ENCODE measurements around the gene D2HGDH. TPM values are rescaled to one million over a fixed set of nuclear protein-coding genes. Genes with fewer than 3 reads are reported as not detected.

Gene D2HGDH
- total and polyA plus RNA-seq, 2 of the 13 experiments (the other 11 are each of a cell fraction or from before 2014, with no cell fraction given), result 19.2 to 20.3 TPM

DNA sequence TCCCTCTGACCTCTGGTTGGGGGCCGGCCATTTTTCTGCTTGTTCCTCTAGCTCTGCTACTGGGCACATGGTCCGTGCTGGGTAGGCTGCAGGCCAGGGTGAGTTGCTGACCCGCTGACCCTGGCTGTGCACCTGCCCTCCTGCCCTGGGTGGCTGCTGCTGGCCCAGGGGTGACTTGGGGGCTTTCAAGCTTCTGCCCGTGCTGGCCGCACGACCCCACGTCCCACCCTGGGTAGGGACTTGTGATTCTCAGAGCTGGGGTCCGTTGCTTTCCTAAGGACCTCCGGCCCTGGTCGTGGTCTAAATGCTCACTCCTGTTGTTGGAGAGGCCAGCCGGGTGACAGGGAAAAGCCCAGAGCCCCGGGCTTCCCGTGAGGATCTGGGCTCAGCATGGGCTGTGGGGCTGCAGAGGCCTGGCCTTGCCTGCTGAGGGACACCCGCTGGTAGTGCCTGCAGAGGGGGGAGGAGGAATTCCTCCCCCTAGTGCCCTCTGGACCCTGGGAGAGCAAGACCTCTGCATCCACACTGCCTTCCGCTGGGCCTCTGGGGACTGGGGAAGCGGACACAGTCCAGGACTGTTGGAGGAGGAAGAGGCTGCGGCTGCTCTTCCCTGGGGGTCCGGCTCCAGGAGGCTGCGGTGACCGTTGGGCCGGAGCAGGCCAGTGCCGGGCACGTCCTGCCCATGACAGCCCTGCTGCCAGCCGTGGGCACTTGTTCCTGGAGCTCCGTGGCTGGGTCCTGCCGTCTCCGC is 35.9 kb downstream of the D2HGDH start (continued):
- TF ChIP-seq ZNF639 (CRISPR knock-in tag; conservative IDR thresholded peaks at IDR 0.05), result peak; percentile 48; the same call in 1 of the 2 replicates
- peak; percentile 88 for TF ChIP-seq ZNF333 (CRISPR knock-in tag; IDR thresholded peaks at IDR 0.05; ENCODE audit: borderline replicate concordance)
- TF ChIP-seq SKI (IDR thresholded peaks at IDR 0.05; ENCODE audit: partially characterized antibody), result peak; percentile 80
- TF ChIP-seq, protein P1, sequence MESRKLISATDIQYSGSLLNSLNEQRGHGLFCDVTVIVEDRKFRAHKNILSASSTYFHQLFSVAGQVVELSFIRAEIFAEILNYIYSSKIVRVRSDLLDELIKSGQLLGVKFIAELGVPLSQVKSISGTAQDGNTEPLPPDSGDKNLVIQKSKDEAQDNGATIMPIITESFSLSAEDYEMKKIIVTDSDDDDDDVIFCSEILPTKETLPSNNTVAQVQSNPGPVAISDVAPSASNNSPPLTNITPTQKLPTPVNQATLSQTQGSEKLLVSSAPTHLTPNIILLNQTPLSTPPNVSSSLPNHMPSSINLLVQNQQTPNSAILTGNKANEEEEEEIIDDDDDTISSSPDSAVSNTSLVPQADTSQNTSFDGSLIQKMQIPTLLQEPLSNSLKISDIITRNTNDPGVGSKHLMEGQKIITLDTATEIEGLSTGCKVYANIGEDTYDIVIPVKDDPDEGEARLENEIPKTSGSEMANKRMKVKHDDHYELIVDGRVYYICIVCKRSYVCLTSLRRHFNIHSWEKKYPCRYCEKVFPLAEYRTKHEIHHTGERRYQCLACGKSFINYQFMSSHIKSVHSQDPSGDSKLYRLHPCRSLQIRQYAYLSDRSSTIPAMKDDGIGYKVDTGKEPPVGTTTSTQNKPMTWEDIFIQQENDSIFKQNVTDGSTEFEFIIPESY (CRISPR knock-in tag; IDR thresholded peaks at IDR 0.05), result peak; percentile 64; the same call in 1 of the 2 replicates
- TF ChIP-seq ZNF382 (CRISPR knock-in tag; IDR thresholded peaks at IDR 0.05; ENCODE audit: borderline replicate concordance), result no peak
- TF ChIP-seq, protein P2, sequence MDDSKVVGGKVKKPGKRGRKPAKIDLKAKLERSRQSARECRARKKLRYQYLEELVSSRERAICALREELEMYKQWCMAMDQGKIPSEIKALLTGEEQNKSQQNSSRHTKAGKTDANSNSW (CRISPR knock-in tag; IDR thresholded peaks at IDR 0.05; ENCODE audit: borderline replicate concordance), result peak; percentile 86; the same call in 1 of the 2 replicates
- TF ChIP-seq HDAC6 (IDR thresholded peaks at IDR 0.05; ENCODE audit: low read depth, low read length), result no peak
- TF ChIP-seq PITX1 (CRISPR knock-in tag; IDR thresholded peaks at IDR 0.05), result no peak
- peak; percentile 79 for TF ChIP-seq SMAD9 (CRISPR knock-in tag; IDR thresholded peaks at IDR 0.05)
- no peak; the same call in 1 of the 2 replicates for TF ChIP-seq FOXM1 (CRISPR knock-in tag; IDR thresholded peaks at IDR 0.05)
- no peak; the same call in 1 of the 2 replicates for TF ChIP-seq ZNF564 (CRISPR knock-in tag; IDR thresholded peaks at IDR 0.05)
- peak; percentile 10; the same call in 1 of the 2 replicates for TF ChIP-seq MAFF (IDR thresholded peaks at IDR 0.05; ENCODE audit: low read depth, low read length)
- TF ChIP-seq, protein P3, sequence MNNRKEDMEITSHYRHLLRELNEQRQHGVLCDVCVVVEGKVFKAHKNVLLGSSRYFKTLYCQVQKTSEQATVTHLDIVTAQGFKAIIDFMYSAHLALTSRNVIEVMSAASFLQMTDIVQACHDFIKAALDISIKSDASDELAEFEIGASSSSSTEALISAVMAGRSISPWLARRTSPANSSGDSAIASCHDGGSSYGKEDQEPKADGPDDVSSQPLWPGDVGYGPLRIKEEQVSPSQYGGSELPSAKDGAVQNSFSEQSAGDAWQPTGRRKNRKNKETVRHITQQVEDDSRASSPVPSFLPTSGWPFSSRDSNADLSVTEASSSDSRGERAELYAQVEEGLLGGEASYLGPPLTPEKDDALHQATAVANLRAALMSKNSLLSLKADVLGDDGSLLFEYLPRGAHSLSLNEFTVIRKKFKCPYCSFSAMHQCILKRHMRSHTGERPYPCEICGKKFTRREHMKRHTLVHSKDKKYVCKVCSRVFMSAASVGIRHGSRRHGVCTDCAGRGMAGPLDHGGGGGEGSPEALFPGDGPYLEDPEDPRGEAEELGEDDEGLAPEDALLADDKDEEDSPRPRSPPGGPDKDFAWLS (CRISPR knock-in tag; IDR thresholded peaks at IDR 0.05; ENCODE audit: borderline replicate concordance), result peak; percentile 63; the same call in 1 of the 2 replicates
- TF ChIP-seq ZNF512 (CRISPR knock-in tag; IDR thresholded peaks at IDR 0.05), result no peak; the same call in 1 of the 2 replicates
- TF ChIP-seq HMGA1 (CRISPR knock-in tag; conservative IDR thresholded peaks at IDR 0.05), result no peak
- peak; percentile 82 for TF ChIP-seq GATAD1 (CRISPR knock-in tag; IDR thresholded peaks at IDR 0.05)
- TF ChIP-seq LBX2 (CRISPR knock-in tag; IDR thresholded peaks at IDR 0.05; ENCODE audit: borderline replicate concordance), result peak; percentile 77; the same call in 1 of the 2 replicates
- TF ChIP-seq ZNF703 (CRISPR knock-in tag; IDR thresholded peaks at IDR 0.05; ENCODE audit: borderline replicate concordance), result peak; percentile 81
- TF ChIP-seq CERS6 (CRISPR knock-in tag; IDR thresholded peaks at IDR 0.05), result no peak
- TF ChIP-seq POLR2AphosphoS2 (IDR thresholded peaks at IDR 0.05; ENCODE audit: low read depth, low read length), result peak; percentile 60; the same call in 1 of the 2 replicates

All from HepG2 (cell line).